K562 (cell line): ENCODE results near the gene FADS6. TPM values are rescaled to one million over a fixed set of nuclear protein-coding genes. Genes with fewer than 3 reads are reported as not detected.
A peak's percentile ranks its signal among the peaks of the same experiment; 100 is the strongest.

Experiments
- ATAC-seq: fragments of 200-7000 bp; cut with Tn5 transposase; 3 replicates; pipeline ENCODE4 v1.9.1; 2020; ENCODE audit warnings: moderate library complexity
- BruUV-seq: library from RNA; stranded (reverse); fragments of 400-500 nt; replicated peaks from 2 replicates; lab custom pipeline; 2021; lab: Mats Ljungman, UMichigan
- CTCF ChIA-PET: fragments of 300-600 bp; formaldehyde crosslinking; extraction: SDS; loops from one replicate; lab custom pipeline; 2021; ENCODE audit warnings: low intra/inter-chr PET ratio; lab: Yijun Ruan, JAX
- POLR2A ChIA-PET: fragments of 300-600, 350-650 bp; sonication (Branson Sonifier 250); formaldehyde crosslinking; extraction: SDS; loops from one replicate; lab custom pipeline; 2021; ENCODE audit warnings: antibody characterized with exemption, inconsistent platforms; lab: Yijun Ruan, JAX
- DNase-seq, 4 experiments: peaks; one replicate each; pipeline versions ENCODE4 v3.0.0 to v3.0.0-alpha.2; 2011 to 2018; ENCODE audit warnings: low spot score in 3 of 4, mixed read lengths in 3 of 4; ENCODE audit errors: extremely low read depth in 1 of 4
- FAIRE-seq: peaks from 2 replicates; lab custom pipeline; 2011; peaks lifted over from hg19 to GRCh38; lab: Jason Lieb, UNC
- H2AFZ ChIP-seq: 2 replicates; pipeline ENCODE4 v1.6.0; 2011; ENCODE audit warnings: low read depth, low read length, control low read depth, inconsistent platforms
- H3K27ac ChIP-seq: fragments of 200-600 bp; 3 replicates; pipeline ENCODE4 v1.8.0; 2011; ENCODE audit warnings: low read depth, mild to moderate bottlenecking, control low read depth, inconsistent platforms, low read length, moderate library complexity, mixed read lengths; ENCODE audit errors: extremely low read depth
- H3K27me3 ChIP-seq, 2 experiments: fragments of 300-600 bp in 1 of 2; 2 replicates in 1 of 2; 3 replicates in 1 of 2; pipeline versions ENCODE4 v1.6.0 to v1.8.0; 2011; ENCODE audit warnings: inconsistent platforms in 2 of 2, low read length in 2 of 2, mild to moderate bottlenecking in 1 of 2, mixed read lengths in 1 of 2, moderate library complexity in 1 of 2; ENCODE audit not compliant: control insufficient read depth in 2 of 2, insufficient read depth in 2 of 2
- H3K36me3 ChIP-seq: fragments of 300-600 bp; 3 replicates; pipeline ENCODE4 v1.8.0; 2011; ENCODE audit warnings: mild to moderate bottlenecking, low read length, inconsistent platforms; ENCODE audit not compliant: control insufficient read depth, insufficient read depth
- H3K4me1 ChIP-seq, 2 experiments: fragments of 200-600 bp in 1 of 2; replicated peaks in 1 of 2; 2 replicates in 1 of 2; 3 replicates in 1 of 2; pipeline versions ENCODE4 v1.5.1 to v1.8.0; 2011; ENCODE audit warnings: inconsistent platforms in 2 of 2, low read length in 2 of 2, mild to moderate bottlenecking in 1 of 2, mixed read lengths in 1 of 2, moderate library complexity in 1 of 2; ENCODE audit not compliant: control insufficient read depth in 2 of 2, insufficient read depth in 2 of 2
- H3K4me2 ChIP-seq: 2 replicates; pipeline ENCODE4 v1.6.1; 2011; ENCODE audit warnings: low read length, control low read depth, inconsistent platforms, mixed read lengths; ENCODE audit not compliant: insufficient read depth
- H3K4me3 ChIP-seq: fragments of 200-600 bp; sonication (generic), shearing (Covaris generic); 2 replicates; pipeline ENCODE4 v1.5.1; 2016; ENCODE audit warnings: control low read depth, inconsistent platforms
- H3K79me2 ChIP-seq: fragments of 200-600 bp; 3 replicates; pipeline ENCODE4 v1.8.0; 2011; ENCODE audit warnings: low read length, inconsistent platforms; ENCODE audit not compliant: control insufficient read depth, insufficient read depth
- H3K9ac ChIP-seq, 2 experiments: 2 replicates each; pipeline versions ENCODE4 v1.6.0 to v1.6.1; 2011; ENCODE audit warnings: low read depth in 2 of 2, low read length in 2 of 2, control low read depth in 1 of 2, inconsistent platforms in 1 of 2, mild to moderate bottlenecking in 1 of 2, mixed read lengths in 1 of 2; ENCODE audit not compliant: insufficient read depth in 1 of 2
- H3K9me1 ChIP-seq: one replicate; pipeline ENCODE4 v1.6.0; 2011; ENCODE audit warnings: inconsistent platforms, mild to moderate bottlenecking, low read length, moderate library complexity; ENCODE audit not compliant: control insufficient read depth, insufficient read depth
- H3K9me3 ChIP-seq: replicated peaks from 2 replicates; pipeline ENCODE4 v1.5.1; 2011; ENCODE audit warnings: low read depth, low read length, inconsistent platforms; ENCODE audit not compliant: control insufficient read depth, insufficient read depth
- H4K20me1 ChIP-seq: replicated peaks from 2 replicates; pipeline ENCODE4 v1.6.1; 2011; ENCODE audit warnings: low read length, inconsistent platforms, mixed read lengths; ENCODE audit not compliant: control insufficient read depth, insufficient read depth
- CAMTA2 ChIP-seq: fragments of 250-450 bp; sonication (Bioruptor Pico); conservative IDR thresholded peaks from 2 replicates; pipeline ENCODE4 v1.5.1; 2022
- NFYB ChIP-seq: IDR thresholded peaks from 2 replicates; pipeline ENCODE4 v1.6.1; 2011; ENCODE audit warnings: mild to moderate bottlenecking, moderate library complexity; ENCODE audit not compliant: insufficient read length; ENCODE audit errors: extremely low read depth
- PYGO2 ChIP-seq: fragments of 450-650 bp; IDR thresholded peaks from 2 replicates; pipeline ENCODE4 v1.6.1; 2016; ENCODE audit warnings: mild to moderate bottlenecking, missing genetic modification characterization, moderate library complexity, missing compliant biosample characterization
- RCOR1 ChIP-seq, 2 experiments: IDR thresholded peaks; 2 replicates each; pipeline ENCODE4 v1.6.1; 2012; ENCODE audit warnings: low read depth in 2 of 2, low read length in 2 of 2, borderline replicate concordance in 1 of 2, improper control_type of control experiment in 1 of 2
- RFX7 ChIP-seq: fragments of 250-450 bp; sonication (Bioruptor Pico); IDR thresholded peaks from 2 replicates; pipeline ENCODE4 v1.5.1; 2021; ENCODE audit warnings: mild to moderate bottlenecking
- TAF7 ChIP-seq: fragments of 450-650 bp; IDR thresholded peaks from 2 replicates; pipeline ENCODE4 v1.6.1; 2016; ENCODE audit warnings: missing genetic modification characterization, missing compliant biosample characterization
- ZFX ChIP-seq: sonication (generic); formaldehyde crosslinking; IDR thresholded peaks from 2 replicates; pipeline ENCODE4 v1.8.0; 2022; ENCODE audit warnings: mild to moderate bottlenecking, missing genetic modification reagents, moderate library complexity
- ZNF583 ChIP-seq: fragments of 250-450 bp; sonication (Bioruptor Pico); IDR thresholded peaks from 2 replicates; pipeline ENCODE4 v1.4.0; 2020
- WGBS: fragments of 100-300 bp; shearing (Covaris generic); methylation state at CpG from one replicate; pipeline ENCODE4 v1.1.6; 2016; ENCODE audit warnings: low coverage, mixed read lengths; ENCODE audit not compliant: insufficient coverage; ENCODE audit errors: missing lambda C conversion rate; 5-methylcytosine and 5-hydroxymethylcytosine counted together
- in situ Hi-C: fragments of 300-500 bp; cut with MboI; formaldehyde crosslinking; loops from 4 replicates; pipeline ENCODE4 v1.15.0; 2018; ENCODE audit warnings: inconsistent platforms, mixed read lengths
- intact Hi-C: fragments of 100-400 bp; cut with micrococcal nuclease; formaldehyde crosslinking; loops from 2 replicates; pipeline ENCODE4 v1.14.2; 2022
- polyA plus RNA-seq, 8 experiments: library from polyadenylated mRNA; depleted of rRNA in 4 of 8; stranded (reverse) in 5 of 8; unstranded in 3 of 8; fragments of >200 nt; fragmentation: Nextera tagmentation in 2 of 8; fragmentation: Illumina TruSeq in 1 of 8; extraction: Ambion mirVana in 2 of 8; extraction: Trizol in 1 of 8; gene quantifications; 2 replicates each; pipeline versions ENCODE4 v1.2.1 to v1.2.3, GENCODE V29; 2011 to 2014; ENCODE audit warnings: inconsistent platforms in 1 of 8, missing spikeins in 1 of 8
- total RNA-seq, 7 experiments: library from RNA; depleted of rRNA in 6 of 7; stranded (reverse); fragments of >200 nt in 6 of 7; fragmentation: Illumina TruSeq in 2 of 7; extraction: Trizol in 2 of 7; gene quantifications; 2 replicates each; pipeline versions ENCODE4 v1.2.1 to v1.2.3, GENCODE V29; 2011 to 2021; ENCODE audit warnings: low replicate concordance in 1 of 7
- TF ChIP-seq, protein P1 (sequence below): sonication (generic); formaldehyde crosslinking; IDR thresholded peaks from 2 replicates; pipeline ENCODE4 v1.8.0; 2022; ENCODE audit warnings: mild to moderate bottlenecking, missing genetic modification reagents
- TF ChIP-seq, protein P2 (sequence below): sonication (generic); formaldehyde crosslinking; IDR thresholded peaks from 2 replicates; pipeline ENCODE4 v1.8.1; 2023; ENCODE audit warnings: mild to moderate bottlenecking, missing genetic modification reagents
- TF ChIP-seq, protein P3 (sequence below): fragments of 250-450 bp; sonication (Bioruptor Pico); IDR thresholded peaks from 2 replicates; pipeline ENCODE4 v1.4.0; 2020; ENCODE audit warnings: mild to moderate bottlenecking
- TF ChIP-seq, protein P4 (sequence below), 2 experiments: fragments of 450-650 bp; IDR thresholded peaks; 2 replicates each; pipeline ENCODE4 v1.6.1; 2018; ENCODE audit warnings: mild to moderate bottlenecking in 2 of 2, low read depth in 1 of 2; ENCODE audit not compliant: partially characterized antibody in 2 of 2

Gene FADS6
- total and polyA plus RNA-seq, 9 of the 15 experiments (the other 6 are each of a cell fraction or from before 2014, with no cell fraction given), result 0.18 to 0.22 TPM; not detected in 7

DNA sequence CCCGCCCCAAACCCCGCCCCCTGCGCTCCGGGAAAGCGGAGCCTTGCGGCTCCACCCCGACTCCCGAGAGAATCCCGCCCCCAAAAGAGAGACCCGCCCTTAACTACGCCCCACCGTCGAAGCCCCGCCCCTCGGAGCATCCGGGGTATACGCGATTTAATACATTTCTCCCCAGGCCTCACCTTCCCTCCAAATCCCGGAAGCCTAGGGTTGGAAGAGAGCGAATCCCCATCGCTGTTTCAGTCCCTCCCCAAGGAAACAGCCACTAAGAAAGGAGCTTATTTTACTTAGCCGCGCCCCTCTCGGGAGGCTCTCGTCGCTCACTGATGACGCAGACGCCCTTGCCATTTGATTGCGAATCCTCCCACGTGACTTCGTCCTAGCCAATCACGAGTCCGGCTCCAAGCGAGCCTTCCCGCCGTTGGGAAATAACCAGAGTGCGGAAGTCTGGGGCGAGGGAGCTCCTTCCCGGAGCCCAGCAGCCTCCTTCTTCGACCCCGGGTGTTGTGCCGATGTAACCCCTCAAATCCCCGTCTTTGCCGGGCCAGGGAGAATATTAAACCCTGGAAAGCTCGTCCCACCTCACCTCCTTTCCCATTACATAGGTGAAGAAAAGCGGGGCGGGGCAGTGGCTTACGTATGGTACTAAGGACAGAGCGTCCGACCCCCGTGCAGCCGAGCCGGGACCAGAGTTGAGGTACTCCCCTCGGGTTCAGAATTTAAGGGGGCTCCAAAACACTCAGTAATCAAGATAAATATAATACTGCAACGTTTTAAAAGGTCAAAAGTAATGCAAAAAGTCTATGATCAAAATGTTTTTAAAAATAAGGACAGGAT is 20.2 kb downstream of the FADS6 start:
- WGBS, result 1% methylated on average over 47 of the region's 55 CpGs
- peaks cover 68 to 69% of the 10 kb centered on the region in 2 experiments for H3K4me1 ChIP-seq
- no peaks in the 10 kb centered on the region; the same call in 1 of the 2 replicates for H4K20me1 ChIP-seq
- H3K4me3 ChIP-seq, result peak overlapping the region; percentile 72
- TSS peak; percentile 96 for BruUV-seq
- ATAC-seq (peak; percentile 79), DNase-seq (peak; percentile 94 to 100 (median 98)), FAIRE-seq (peak; percentile 98)
- H3K9me1 ChIP-seq, result no peaks in the 10 kb centered on the region
- in situ Hi-C loops, result no loop called here
- CTCF ChIA-PET, result no interaction called here
- peak overlapping the region; percentile 63 for H2AFZ ChIP-seq
- H3K36me3 ChIP-seq, result peaks cover 16% of the 10 kb centered on the region; the same call in 1 of the 3 replicates
- peak overlapping the region; percentile 90 to 97 for H3K9ac ChIP-seq
- POLR2A ChIA-PET, result interaction anchor here (0.6 to 4.2 kb wide), 26 partner anchors 8 to 1077 kb away, joined by 3 to 62 read pairs (median 4); partner anchors contain the start of genes ATP5PD, GRIN2C, HID1 and KCTD2
- H3K79me2 ChIP-seq, result peaks cover 21% of the 10 kb centered on the region
- intact Hi-C loops, result loop anchor here (10.0 kb wide), 1 partner anchor 162 kb away; no protein-coding TSS in a partner anchor
- peak overlapping the region; percentile 95 for H3K27ac ChIP-seq
- H3K9me3 ChIP-seq, result no peaks in the 10 kb centered on the region
- H3K27me3 ChIP-seq, result no peaks in the 10 kb centered on the region
- peak overlapping the region; percentile 90 for H3K4me2 ChIP-seq
- TF ChIP-seq ZFX (peak; percentile 49), NFYB (peak; percentile 87), ZNF583 (peak; percentile 46; the same call in 1 of the 2 replicates), TAF7 (peak; percentile 78), PYGO2 (tag) (no peak), CAMTA2 (0 out of 2 replicates have a peak, but pooled peaks have one; percentile 34), RCOR1 (IDR thresholded peaks at IDR 0.05; ENCODE audit: borderline replicate concordance in 1 of 2, low read depth in 2 of 2, low read length in 2 of 2) (0 out of 4 replicates have a peak, but pooled peaks of 1 of the 2 experiments have one; percentile 12), RFX7 (CRISPR knock-in tag) (no peak)
- TF ChIP-seq, protein P1, sequence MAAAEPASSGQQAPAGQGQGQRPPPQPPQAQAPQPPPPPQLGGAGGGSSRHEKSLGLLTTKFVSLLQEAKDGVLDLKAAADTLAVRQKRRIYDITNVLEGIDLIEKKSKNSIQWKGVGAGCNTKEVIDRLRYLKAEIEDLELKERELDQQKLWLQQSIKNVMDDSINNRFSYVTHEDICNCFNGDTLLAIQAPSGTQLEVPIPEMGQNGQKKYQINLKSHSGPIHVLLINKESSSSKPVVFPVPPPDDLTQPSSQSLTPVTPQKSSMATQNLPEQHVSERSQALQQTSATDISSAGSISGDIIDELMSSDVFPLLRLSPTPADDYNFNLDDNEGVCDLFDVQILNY (CRISPR knock-in tag), result no peak
- TF ChIP-seq, protein P2, sequence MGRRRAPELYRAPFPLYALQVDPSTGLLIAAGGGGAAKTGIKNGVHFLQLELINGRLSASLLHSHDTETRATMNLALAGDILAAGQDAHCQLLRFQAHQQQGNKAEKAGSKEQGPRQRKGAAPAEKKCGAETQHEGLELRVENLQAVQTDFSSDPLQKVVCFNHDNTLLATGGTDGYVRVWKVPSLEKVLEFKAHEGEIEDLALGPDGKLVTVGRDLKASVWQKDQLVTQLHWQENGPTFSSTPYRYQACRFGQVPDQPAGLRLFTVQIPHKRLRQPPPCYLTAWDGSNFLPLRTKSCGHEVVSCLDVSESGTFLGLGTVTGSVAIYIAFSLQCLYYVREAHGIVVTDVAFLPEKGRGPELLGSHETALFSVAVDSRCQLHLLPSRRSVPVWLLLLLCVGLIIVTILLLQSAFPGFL (CRISPR knock-in tag), result no peak
- TF ChIP-seq, protein P3, sequence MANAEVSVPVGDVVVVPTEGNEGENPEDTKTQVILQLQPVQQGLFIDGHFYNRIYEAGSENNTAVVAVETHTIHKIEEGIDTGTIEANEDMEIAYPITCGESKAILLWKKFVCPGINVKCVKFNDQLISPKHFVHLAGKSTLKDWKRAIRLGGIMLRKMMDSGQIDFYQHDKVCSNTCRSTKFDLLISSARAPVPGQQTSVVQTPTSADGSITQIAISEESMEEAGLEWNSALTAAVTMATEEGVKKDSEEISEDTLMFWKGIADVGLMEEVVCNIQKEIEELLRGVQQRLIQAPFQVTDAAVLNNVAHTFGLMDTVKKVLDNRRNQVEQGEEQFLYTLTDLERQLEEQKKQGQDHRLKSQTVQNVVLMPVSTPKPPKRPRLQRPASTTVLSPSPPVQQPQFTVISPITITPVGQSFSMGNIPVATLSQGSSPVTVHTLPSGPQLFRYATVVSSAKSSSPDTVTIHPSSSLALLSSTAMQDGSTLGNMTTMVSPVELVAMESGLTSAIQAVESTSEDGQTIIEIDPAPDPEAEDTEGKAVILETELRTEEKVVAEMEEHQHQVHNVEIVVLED, result peak; percentile 6; the same call in 1 of the 2 replicates
- TF ChIP-seq, protein P4, sequence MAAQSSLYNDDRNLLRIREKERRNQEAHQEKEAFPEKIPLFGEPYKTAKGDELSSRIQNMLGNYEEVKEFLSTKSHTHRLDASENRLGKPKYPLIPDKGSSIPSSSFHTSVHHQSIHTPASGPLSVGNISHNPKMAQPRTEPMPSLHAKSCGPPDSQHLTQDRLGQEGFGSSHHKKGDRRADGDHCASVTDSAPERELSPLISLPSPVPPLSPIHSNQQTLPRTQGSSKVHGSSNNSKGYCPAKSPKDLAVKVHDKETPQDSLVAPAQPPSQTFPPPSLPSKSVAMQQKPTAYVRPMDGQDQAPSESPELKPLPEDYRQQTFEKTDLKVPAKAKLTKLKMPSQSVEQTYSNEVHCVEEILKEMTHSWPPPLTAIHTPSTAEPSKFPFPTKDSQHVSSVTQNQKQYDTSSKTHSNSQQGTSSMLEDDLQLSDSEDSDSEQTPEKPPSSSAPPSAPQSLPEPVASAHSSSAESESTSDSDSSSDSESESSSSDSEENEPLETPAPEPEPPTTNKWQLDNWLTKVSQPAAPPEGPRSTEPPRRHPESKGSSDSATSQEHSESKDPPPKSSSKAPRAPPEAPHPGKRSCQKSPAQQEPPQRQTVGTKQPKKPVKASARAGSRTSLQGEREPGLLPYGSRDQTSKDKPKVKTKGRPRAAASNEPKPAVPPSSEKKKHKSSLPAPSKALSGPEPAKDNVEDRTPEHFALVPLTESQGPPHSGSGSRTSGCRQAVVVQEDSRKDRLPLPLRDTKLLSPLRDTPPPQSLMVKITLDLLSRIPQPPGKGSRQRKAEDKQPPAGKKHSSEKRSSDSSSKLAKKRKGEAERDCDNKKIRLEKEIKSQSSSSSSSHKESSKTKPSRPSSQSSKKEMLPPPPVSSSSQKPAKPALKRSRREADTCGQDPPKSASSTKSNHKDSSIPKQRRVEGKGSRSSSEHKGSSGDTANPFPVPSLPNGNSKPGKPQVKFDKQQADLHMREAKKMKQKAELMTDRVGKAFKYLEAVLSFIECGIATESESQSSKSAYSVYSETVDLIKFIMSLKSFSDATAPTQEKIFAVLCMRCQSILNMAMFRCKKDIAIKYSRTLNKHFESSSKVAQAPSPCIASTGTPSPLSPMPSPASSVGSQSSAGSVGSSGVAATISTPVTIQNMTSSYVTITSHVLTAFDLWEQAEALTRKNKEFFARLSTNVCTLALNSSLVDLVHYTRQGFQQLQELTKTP (IDR thresholded peaks at IDR 0.05; ENCODE audit: low read depth in 1 of 2, partially characterized antibody in 2 of 2), result peak in 1 of 2 experiments; percentile 72
